Measurements from ENCODE around the gene MBD4.
"Not testable (repeated sequence)": the region's sequence is repeated elsewhere in the genome, so short reads cannot be mapped to it uniquely, and the experiment has no call there.

The MBD4 gene

GRCh38 chr3:129439817-129440617 lies at the start of gene MBD4, which contains the start of gene IFT122:
Gene MBD4 (minus strand): TSS chr3:129439948. CDS start chr3:129439833, 115 bp downstream.
Gene IFT122 (plus strand): TSS chr3:129440224. CDS start chr3:129440331, 107 bp downstream.
- in situ Hi-C loops (cut with MboI; ENCODE audit: low sequenced_read_pairs), result no loop called here

GRCh38 chr3:129489258-129489657 lies 49.5 kb upstream of the MBD4 start:
- in situ Hi-C loops (cut with MboI; ENCODE audit: low sequenced_read_pairs), result not testable (repeated sequence)

DNA sequence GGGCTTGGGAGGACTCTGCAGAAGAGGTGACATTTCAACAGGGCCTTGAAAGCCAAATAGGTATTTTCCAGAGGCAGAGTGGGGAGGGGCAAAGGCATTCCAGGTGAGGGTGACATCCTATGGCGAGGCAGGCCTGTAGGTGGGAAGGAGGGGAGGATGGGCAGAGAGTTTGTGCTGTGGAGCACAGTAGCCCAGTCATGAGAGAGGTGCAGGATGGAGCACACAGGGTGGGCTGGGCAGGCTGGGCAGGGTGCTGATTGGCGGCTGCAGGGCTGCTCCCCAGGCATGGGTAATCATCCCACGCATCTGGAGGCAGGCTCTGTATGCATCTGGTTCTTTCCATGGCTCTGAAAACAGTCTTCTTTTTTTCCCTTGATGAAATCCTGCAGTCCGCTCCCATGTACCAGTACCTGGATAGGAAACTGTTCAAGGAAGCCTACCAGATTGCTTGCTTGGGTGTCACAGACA lies 48.2 kb upstream of the MBD4 start:
- in situ Hi-C loops (cut with MboI; ENCODE audit: low sequenced_read_pairs), result not testable (repeated sequence)

GRCh38 chr3:129487183-129487867 lies 47.6 kb upstream of the MBD4 start:
- in situ Hi-C loops (cut with MboI; ENCODE audit: low sequenced_read_pairs), result no loop called here

DNA sequence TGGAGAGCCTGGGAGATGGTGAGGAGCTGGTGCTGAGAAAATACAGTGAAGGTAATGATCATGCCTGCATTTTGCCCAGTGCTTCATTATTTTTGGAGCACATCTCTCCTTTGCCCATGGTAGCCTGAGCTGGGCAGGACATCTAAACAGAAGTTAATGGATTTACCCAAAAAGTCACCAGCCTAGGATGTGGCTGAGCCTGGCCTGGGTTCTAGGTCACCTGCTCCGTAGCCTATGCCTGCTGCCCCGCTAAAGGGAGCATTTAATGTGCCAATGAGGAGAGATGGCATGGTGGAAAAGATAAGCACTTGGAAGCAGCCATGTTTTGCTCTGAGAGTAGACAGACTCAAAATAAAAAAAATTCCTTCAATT lies 46.9 kb upstream of the MBD4 start:
- in situ Hi-C loops (cut with MboI; ENCODE audit: low sequenced_read_pairs), result no loop called here

DNA sequence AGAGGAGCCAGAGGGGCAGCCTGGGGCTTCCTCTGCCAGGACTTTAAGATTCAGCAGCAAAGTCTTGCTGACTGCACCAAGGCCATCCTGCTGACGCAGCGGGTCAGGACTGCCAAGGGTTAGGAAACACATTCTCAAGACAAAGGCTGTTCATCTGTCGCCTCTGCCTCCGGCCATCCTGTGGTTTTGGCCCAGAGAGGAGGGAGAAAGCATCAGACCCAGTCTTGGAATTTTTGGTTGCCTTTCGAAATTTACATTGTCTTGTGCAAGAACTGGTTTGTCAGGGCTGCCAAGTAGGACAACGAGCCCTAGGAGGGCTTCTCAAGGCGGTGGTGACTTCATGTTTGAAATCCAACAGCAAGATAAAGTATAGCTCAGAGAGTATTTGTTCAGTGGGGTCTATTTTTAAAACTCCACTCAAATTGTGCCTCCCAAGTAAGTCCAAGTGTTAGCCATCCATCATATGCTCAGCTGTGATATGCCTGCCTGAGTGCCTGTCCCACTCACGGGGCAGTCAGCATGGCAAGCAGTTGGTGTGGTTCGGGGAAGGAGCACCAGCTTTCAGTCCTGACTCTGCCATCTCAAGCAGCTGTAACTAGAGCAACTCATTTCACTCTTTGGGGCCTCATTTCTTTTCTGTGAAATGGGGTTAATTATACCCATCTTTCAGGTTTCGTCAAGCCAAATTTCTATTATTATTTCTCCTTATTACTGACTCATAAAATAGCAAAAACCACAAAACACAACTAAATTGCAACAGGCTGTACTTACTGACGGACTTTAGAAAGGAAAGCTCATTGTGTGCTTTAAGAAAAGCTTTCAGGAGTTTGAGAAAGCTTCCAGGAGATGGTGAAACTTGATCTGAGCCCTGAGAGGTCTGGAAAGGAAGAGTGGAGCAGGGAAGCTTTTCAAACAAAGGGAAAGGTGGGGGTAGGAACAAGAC lies 46.2 kb upstream of the MBD4 start:
- in situ Hi-C loops (cut with MboI; ENCODE audit: low sequenced_read_pairs), result no loop called here

- in situ Hi-C loops (cut with MboI; ENCODE audit: low sequenced_read_pairs), result not testable (repeated sequence)
Measured at GRCh38 chr3:129485146-129485545, 45.4 kb upstream of the MBD4 start.

DNA sequence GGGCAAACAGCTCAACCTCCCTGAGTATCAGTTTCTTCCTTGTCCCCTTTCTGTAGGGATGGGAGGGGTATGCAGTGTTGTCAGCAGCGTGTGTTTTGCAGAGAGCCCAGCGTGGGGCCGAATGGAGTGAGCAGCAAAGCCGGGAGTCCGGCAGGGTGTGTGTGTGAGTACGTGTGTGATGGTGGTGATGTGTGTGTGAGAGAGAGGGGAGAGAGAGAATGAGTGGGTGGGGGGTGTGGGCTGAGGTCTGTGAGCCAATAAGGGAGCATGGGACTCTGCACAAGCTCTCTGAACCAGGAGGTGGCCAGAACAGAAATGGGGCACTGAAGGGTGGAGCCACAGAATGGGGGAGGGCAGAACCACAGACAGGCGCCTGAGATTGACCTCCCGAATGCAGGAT lies 44.1 kb upstream of the MBD4 start:
- in situ Hi-C loops (cut with MboI; ENCODE audit: low sequenced_read_pairs), result no loop called here

GRCh38 chr3:129482721-129483120 lies 43.0 kb upstream of the MBD4 start:
- in situ Hi-C loops (cut with MboI; ENCODE audit: low sequenced_read_pairs), result no loop called here

GRCh38 chr3:129481766-129482332 lies 42.1 kb upstream of the MBD4 start:
- in situ Hi-C loops (cut with MboI; ENCODE audit: low sequenced_read_pairs), result no loop called here

DNA sequence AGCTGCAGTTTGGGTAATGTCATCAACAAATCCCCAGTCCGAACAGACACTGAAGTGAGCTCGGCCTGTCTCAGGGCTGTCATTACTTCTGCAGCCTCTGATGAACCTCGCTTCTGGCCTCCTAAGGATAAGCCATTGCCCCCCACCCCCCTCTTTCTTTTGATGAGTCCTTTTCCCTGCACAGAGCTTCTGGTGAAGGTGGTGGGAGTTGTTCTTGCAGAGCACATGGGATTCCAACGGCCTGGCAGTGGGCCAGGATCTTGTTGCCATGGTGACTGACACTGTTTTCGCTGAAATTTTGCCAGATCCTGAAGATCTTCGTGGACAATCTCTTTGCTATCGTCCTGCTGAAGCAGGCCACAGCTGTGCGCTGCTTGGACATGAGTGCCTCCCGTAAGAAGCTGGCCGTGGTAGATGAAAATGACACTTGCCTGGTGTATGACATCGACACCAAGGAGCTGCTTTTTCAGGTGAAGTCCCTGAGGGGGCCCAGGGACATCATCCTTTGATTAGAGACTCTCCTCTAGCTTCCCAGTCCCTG lies 41.5 kb upstream of the MBD4 start:
- in situ Hi-C loops (cut with MboI; ENCODE audit: low sequenced_read_pairs), result not testable (repeated sequence)

- in situ Hi-C loops (cut with MboI; ENCODE audit: low sequenced_read_pairs), result no loop called here
Measured at GRCh38 chr3:129476586-129476985, 36.8 kb upstream of the MBD4 start.

DNA sequence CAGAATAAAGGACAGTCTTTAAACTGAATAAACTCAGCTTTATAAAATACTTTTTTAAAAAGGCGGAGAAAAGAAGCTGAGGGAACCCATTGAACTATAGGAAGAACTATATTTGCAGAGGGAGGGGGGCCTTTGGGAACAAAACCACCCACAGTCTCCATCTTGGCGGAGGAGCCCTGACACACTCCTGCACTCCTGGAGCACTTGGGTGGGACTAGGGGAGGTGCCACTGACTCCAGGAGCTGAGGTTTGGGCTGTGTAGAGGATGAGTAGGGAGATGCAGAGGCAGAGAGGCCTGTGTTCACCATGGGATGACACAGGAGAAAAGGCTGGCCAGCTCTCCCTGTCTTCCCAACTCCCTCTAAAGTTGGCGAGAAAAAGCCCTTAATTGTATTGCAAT lies 36.1 kb upstream of the MBD4 start:
- in situ Hi-C loops (cut with MboI; ENCODE audit: low sequenced_read_pairs), result no loop called here

DNA sequence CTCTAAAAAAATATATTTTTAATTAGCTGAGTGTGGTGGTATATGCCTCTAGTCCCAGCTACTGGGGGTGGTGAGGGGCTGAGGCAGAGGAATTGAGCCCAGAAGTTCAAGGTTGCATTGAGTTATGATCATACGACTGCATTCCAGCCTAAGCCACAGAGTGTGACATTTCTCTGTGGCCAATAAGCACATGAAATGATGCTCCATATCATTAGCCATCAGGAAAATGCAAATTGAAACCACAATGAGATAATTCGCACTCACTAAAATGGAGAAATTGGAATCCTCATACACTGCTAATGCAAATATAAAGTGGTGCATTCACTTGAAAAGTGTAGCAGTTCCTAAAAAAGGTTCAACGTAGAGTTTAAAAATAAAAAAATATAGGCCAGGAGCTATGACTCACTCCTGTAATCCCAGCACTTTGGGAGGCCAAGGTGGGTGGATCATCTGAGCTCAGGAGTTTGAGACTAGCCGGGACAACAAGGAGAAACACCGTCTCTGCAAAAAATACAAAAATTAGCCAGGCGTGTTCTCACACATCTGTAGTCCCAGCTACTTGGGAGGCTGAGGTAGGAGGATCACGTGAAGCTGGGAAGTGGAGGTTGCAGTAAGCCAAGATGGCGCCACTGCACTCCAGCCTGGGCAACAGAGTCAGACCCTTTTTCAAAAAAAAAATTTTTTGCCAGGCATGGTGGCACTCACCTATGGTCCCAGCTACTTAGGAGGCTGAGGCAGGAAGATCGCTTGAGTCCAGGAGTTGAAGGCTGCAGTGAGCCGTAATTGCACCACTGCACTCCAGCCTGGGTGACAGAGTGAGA lies 35.4 kb upstream of the MBD4 start:
- in situ Hi-C loops (cut with MboI; ENCODE audit: low sequenced_read_pairs), result no loop called here

GRCh38 chr3:129473769-129474152 lies 34.0 kb upstream of the MBD4 start:
- in situ Hi-C loops (cut with MboI; ENCODE audit: low sequenced_read_pairs), result no loop called here

GRCh38 chr3:129473067-129473768 lies 33.5 kb upstream of the MBD4 start:
- in situ Hi-C loops (cut with MboI; ENCODE audit: low sequenced_read_pairs), result no loop called here

DNA sequence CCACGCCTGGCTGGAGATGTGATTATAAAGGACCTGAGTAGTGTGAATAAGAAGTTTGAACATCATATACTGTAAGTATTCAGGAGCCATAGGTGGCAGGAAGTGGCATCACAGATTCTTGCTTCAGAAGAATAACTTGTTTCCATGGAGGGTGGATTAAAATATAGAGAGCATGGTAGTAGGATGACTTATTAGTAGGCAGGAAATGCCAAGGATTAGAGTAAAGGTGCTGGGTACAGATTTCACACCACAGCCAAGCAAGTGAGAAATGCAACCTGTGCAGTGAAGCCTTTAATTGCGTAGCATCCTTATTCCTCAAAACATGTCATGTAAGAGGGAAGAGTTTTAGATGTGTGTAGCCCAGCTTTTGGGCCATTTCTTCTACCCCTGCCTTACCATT lies 31.1 kb upstream of the MBD4 start:
- in situ Hi-C loops (cut with MboI; ENCODE audit: low sequenced_read_pairs), result no loop called here

DNA sequence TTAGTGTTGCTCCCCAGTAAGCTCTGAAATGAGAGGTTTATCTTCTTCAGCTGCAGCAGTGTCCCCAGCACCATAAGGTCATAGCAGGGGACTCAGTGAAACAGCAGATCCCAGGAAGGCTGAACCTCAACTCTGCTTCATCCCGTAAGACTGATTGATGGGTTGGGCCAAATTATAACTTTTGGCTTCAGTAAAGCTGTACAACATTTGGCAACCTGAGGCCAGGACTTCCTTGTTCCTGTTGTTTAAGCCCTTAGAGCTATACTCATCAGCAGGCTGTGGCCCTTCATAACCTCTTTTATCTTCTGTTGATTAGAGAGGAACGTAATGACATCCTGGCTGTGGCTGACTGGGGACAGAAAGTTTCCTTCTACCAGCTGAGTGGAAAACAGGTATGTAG lies 29.3 kb upstream of the MBD4 start:
- in situ Hi-C loops (cut with MboI; ENCODE audit: low sequenced_read_pairs), result no loop called here

GRCh38 chr3:129467932-129468331 lies 28.2 kb upstream of the MBD4 start:
- in situ Hi-C loops (cut with MboI; ENCODE audit: low sequenced_read_pairs), result no loop called here
